GM21515 (cell line): ENCODE data around the gene CNTN4.

Experiments used
- ATAC-seq: cut with Tn5 transposase; IDR thresholded peaks from one replicate; pipeline ENCODE4 v1.9.1; 2021; ENCODE audit not compliant: unreplicated experiment

CNTN4 gene

GRCh38 chr3:2148561-2149340, 50.1 kb downstream of the CNTN4 start:
- ATAC-seq = no peak

DNA sequence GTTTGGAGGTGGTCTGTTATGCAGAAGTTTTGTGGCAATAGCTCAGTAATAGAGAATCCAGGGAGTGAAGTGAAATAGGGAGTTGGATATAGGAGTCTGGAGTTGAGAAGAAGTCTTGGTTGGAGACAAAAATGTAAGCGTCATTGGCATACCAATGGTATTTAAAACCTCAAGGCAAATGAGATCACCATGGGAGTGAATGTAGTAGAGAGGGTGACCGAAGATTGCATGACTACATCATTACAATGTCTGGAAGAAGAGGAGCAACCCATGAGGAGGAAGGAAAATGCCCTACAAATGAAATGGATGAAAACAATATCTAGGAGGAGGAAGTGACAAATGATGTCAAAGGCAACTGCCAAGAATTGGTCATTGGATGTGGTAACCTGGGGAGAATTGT, 54.4 kb downstream of the CNTN4 start:
- ATAC-seq = no peak

- no peak for ATAC-seq
These were observed 54.9 kb downstream of the CNTN4 start for GRCh38 chr3:2153547-2153946.

- no peak for ATAC-seq
These were observed 56.0 kb downstream of the CNTN4 start for GRCh38 chr3:2154621-2155020.

GRCh38 chr3:2156244-2156847, 57.7 kb downstream of the CNTN4 start:
- peak; percentile 64 for ATAC-seq

- no peak for ATAC-seq
These were observed 60.2 kb downstream of the CNTN4 start for GRCh38 chr3:2158828-2159227.

GRCh38 chr3:2166552-2166951, 67.9 kb downstream of the CNTN4 start:
- ATAC-seq = no peak

- ATAC-seq = no peak
These were observed 74.0 kb downstream of the CNTN4 start for GRCh38 chr3:2172561-2173171.

DNA sequence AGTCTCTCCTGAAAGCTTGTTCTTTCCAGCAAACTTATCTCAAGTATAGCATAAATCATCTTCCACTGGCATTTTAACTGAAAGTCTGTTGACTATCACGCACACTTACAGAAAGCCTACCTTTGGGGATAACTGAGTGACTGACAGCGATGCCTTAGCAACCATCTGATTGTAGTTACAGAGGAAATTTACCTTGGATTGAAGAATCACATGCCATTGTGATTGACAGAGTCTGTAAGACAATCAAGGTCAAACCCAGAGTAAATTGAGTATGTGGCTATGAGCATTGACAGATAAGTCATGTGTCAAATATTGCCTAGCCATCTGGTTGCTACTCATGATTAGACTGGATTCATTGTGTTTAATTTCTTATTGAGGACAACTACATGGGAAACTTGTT, 82.0 kb downstream of the CNTN4 start:
- ATAC-seq = no peak

- no peak for ATAC-seq
These were observed 100.2 kb downstream of the CNTN4 start for GRCh38 chr3:2198776-2199279.

- no peak for ATAC-seq
These were observed 105.4 kb downstream of the CNTN4 start for GRCh38 chr3:2204054-2204453.

GRCh38 chr3:2205692-2206091, 107.0 kb downstream of the CNTN4 start:
- ATAC-seq = no peak

- ATAC-seq = no peak
These were observed 107.9 kb downstream of the CNTN4 start for GRCh38 chr3:2206536-2206935.

DNA sequence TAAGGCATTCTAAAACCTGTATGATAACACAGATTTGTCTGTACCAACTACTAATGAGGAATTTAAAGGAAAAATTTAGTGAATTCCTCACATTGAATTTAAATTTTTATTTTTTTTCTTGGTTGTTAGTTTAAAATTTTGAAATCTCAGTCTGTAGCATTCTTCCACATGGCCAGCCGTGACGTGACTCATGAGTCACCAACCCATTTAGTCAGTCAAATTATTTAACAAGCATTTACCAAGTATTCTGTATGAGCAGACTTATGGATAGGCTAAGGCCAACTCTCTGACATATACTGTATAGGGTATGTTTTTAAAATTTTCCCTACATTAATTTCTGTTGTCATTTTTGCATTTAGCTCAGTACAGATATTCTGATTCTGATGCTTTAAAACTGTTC, 112.9 kb downstream of the CNTN4 start:
- no peak for ATAC-seq

DNA sequence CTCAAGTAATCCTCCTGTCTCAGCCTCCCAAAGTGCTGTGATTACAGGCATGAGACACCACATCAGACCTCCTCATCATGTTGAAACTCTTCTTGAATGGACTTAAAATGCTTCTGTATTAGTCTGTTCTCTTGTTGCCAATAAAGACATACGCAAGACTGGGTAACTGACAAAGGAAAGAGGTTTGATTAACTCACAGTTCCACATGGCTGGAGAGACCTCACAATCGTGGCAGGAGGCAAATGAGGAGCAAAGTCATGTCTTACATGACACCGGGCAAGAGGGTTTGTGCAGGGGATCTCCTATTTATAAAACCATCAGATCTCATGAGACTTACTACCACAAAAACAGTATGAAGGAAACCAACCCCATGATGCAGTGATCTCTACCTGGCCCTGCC, 113.5 kb downstream of the CNTN4 start:
- no peak for ATAC-seq

- no peak for ATAC-seq
These were observed 119.7 kb downstream of the CNTN4 start for GRCh38 chr3:2218375-2218774.

GRCh38 chr3:2218816-2219215, 120.2 kb downstream of the CNTN4 start:
- ATAC-seq = no peak

DNA sequence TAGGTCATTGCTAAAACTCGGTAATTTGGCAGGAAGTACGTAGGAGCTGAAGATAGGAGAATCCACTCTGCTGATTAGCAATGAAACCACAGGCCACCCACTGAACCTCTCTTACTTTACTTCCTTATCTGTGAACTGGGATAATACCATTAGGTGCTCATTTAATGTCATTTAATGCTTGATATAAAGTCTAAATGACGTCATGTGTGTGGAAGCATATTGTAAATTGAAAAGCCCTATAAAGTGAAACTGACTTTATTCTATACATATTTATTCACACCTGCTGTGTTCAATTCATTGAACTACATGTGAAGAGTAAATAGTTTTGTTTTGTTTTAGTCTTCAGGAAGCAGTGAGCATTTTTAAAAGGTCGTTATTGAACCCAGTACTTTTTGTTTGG, 137.5 kb downstream of the CNTN4 start:
- no peak for ATAC-seq

- ATAC-seq = no peak
These were observed 145.5 kb downstream of the CNTN4 start for GRCh38 chr3:2244137-2244536.

- ATAC-seq = no peak
These were observed 148.4 kb downstream of the CNTN4 start for GRCh38 chr3:2246873-2247648.

GRCh38 chr3:2247831-2248230, 149.2 kb downstream of the CNTN4 start:
- ATAC-seq = no peak
